Embryonic facial prominence (tissue), 1 donor: ENCODE measurements around the gene CDC42BPA.
"Not testable (repeated sequence)": the region's sequence is repeated elsewhere in the genome, so short reads cannot be mapped to it uniquely, and the experiment has no call there.

Experiments used
- DNase-seq: peaks from one replicate; pipeline ENCODE4 v3.0.0-alpha.2; 2016; ENCODE audit errors: extremely low spot score

The CDC42BPA gene

DNA sequence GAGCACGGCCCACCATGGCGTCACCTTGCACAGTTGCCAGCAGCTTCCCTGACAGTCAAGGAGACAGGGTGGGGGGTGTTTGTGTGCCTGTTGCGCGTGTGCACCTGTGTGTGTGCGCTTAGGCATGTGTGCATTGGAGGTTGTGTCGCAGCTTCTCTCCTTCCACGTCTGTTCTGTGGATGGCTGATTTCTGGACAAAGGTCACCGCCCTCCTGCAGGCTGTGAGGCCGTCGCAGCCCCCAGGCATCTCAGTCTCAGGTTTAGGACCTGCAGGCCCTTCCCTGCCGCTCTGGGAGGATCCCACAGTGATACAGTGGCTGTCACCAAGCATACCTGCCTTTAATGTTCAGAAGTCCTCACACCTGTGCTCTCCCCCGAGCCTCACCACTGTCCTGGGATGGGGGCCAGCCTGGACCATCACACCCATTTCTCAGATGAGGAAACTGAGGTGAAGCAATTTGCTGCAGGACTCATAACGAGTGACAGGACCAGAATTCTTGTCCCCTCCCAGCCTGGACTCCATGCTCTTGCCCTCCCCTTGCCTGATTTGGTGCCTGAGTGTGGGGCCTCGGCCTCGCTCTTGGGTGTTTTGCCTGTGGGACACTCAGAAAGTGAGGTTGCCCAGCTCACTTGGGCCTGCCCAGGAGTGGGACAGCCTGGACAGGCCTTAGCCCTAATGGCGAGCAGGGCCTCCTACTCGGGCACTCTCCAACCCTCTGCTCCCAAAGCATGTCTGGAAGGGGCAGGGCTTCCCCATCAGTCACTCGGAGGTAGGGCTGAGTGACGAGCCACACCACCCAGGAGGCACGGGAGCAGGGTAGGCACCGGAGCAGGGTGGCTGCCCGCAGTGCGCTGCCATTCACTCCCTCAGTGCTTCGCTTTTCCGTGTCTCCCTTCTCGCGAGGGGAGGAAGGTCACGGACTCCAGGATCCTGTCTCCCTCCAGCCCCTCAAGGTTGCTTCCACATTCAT lies 355.6 kb downstream of the CDC42BPA start:
- no peak for DNase-seq

GRCh38 chr1:226960944-226961765 lies 357.1 kb downstream of the CDC42BPA start:
- DNase-seq: no peak

- no peak for DNase-seq
Observed at GRCh38 chr1:226960256-226960655, 358.0 kb downstream of the CDC42BPA start.

DNA sequence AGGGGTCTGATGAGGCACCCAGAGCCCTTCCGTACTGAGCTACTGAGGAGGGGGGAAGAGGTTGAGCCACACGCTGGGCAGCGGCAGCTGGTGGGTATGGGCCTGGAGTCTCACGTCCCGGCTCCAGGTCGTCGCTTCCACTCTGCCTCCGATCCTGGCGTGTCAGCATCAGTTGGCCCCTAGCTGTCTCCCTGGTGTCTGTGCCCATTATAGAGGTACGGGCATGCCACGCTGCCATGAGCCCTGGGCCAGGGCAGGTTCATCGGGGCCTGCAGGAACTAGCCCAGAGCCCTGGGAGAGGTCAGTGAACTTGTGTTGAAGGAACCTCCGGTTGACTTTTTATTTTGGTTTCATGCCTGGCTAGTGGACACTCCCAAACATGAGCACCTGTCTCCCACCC lies 360.0 kb downstream of the CDC42BPA start:
- no peak for DNase-seq

GRCh38 chr1:226957714-226958113 lies 360.6 kb downstream of the CDC42BPA start:
- no peak for DNase-seq

DNA sequence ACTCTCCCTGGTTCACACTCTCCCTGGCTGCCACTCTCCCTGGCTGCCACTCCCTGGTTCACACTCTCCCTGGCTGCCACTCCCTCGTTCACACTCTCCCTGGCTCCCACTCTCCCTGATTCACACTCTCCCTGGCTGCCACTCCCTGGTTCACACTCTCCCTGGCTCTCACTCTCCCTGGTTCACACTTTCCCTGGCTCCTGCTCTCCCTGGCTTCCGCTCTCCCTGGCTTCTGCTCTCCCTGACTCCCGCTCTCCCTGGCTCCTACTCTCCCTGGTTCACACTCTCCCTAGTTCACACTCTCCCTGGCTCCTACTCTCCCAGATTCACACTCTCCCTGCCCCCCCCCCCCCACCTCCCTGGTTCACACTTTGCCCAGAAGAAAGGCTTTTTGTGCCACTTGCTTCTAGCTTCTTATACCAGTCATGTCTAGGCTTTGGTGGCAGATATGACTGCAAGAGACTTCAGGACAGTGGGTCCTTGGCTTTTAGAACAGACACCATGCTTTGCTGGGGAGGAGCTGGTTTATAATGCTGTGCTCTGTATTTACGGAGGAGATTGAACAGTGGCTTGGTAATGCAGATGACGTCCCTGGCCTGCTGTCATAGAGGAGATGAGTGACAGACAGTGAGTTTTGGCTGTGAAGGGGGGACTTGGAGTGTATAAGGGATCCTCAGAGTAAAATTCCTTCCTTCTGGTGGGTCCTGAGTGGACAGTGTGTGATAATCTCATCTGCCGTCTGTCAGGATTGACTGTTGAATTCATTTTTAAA lies 361.2 kb downstream of the CDC42BPA start:
- DNase-seq: no peak

DNA sequence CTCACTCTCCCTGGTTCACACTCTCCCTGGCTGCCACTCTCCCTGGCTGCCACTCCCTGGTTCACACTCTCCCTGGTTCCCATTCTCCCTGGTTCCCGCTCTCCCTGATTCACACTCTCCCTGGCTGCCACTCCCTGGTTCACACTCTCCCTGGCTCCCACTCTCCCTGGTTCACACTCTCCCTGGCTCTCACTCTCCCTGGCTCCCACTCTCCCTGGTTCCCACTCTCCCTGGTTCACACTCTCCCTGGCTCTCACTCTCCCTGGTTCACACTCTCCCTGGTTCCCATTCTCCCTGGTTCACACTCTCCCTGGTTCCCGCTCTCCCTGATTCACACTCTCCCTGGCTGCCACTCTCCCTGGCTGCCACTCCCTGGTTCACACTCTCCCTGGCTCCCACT lies 362.4 kb downstream of the CDC42BPA start:
- DNase-seq: not testable (repeated sequence)

DNA sequence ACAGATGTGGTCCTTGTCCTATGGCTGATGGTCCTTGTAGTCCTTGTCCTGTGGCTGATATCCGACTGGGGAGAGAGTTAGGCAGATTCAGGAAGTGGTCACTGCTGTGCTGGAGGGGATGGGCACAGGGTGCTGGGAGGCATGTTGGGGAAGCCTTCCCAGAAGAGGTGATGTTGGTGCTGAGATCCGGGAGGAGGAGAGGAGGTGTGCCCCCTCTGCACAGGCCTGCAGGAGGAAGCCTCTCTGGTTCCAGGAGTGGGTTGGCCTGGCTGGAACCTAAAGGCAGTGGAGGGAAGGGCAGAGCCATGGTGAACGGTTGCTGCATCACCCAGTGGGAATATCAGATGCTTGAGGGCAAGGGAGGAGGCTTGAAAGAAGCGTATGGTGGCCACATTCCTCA lies 363.5 kb downstream of the CDC42BPA start:
- DNase-seq: no peak

- DNase-seq: no peak
Observed at GRCh38 chr1:226954337-226954736, 364.0 kb downstream of the CDC42BPA start.

DNA sequence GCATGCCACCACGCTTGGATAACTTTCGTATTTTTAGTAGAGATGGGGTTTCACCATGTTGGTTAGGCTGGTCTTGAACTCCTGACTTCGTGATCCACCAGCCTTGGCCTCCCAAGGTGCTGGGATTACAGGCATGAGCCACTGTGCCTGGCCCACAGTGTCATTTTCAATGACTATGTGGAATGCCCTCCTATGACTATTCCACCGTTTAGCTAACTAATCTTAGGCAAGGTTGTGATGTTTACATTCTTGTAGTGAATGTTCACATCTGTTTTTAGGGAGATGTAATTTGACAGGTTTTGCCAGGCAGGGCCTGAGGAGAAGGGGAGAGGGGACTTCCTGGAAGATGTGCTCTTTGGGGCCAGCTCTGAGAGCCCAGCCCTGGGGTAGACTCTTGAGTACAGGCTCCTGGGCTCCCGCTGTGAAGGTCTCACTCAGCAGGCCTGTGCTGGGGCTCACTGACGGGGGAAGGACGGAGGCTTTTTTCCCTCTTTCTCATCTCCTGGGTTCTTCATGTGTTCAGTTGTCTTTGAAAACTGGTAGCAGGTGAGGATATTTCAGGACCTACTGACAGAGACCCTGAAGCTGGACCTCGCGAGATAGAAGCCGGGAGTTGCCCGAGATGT lies 365.0 kb downstream of the CDC42BPA start:
- DNase-seq: no peak

- DNase-seq: no peak
Observed at GRCh38 chr1:226952118-226952441, 366.2 kb downstream of the CDC42BPA start.

DNA sequence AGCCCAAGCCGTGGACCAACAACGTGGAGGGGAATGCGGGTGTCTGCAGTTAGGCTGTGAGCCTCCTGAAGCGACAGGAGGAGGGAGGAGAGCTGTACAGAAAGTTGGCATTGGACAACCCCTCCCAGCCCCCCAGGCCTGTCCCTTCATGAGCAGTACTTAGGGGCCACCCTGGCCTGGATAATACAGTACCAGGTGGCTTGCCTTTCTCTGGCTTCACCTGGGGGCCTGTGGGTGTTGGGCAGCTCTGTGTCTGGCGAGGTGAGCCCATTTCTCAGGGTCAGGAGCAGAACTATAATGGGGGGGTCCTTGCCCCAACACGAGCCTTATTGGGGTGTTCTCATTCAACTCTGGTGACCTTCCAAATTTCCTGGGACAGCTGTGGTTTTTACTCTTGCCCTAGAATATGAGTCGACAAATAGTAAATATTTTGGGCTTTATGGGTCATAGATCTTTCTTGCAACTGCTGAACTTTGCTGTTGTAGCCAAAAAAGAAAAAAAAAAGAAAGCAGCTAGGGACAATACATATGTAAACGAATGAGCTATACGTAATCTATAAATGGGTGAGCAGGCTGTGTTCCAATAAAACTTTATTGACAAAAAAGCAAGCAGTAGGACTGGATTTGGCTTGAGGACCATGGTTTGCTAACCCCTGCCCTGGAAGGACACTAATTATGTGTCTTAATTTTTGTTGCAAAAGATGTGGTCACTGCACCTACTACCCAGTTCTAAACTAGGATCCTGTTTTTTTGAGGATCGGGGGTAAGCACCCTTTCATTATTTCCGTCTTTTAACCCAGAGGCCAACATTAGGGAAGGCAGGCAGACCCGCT lies 366.8 kb downstream of the CDC42BPA start:
- DNase-seq: no peak

GRCh38 chr1:226950871-226951270 lies 367.4 kb downstream of the CDC42BPA start:
- no peak for DNase-seq

GRCh38 chr1:226950316-226950715 lies 368.0 kb downstream of the CDC42BPA start:
- DNase-seq: no peak

- no peak for DNase-seq
Observed at GRCh38 chr1:226949401-226949800, 368.9 kb downstream of the CDC42BPA start.

DNA sequence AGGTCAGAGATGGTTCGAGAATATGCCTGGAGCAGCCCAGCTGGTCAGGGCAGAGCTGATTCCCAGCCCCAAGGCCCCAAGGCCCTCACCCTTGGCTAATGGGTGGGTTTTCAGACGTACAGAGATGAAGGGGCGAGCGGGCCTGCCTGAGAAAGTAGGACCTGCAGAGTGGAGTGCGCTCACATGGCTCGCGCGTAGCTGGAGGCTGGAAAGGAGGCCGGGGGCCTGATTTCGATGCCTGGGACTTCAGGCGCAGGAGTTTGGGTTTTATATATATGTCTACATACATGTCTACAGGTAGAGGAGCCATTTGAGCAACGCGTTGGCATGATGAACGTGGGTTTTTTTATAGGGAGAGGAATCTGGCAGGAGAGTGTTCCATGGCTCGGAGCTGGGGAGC lies 369.3 kb downstream of the CDC42BPA start:
- no peak for DNase-seq

GRCh38 chr1:226948480-226948879 lies 369.8 kb downstream of the CDC42BPA start:
- DNase-seq: no peak

GRCh38 chr1:226948051-226948450 lies 370.2 kb downstream of the CDC42BPA start:
- no peak for DNase-seq

DNA sequence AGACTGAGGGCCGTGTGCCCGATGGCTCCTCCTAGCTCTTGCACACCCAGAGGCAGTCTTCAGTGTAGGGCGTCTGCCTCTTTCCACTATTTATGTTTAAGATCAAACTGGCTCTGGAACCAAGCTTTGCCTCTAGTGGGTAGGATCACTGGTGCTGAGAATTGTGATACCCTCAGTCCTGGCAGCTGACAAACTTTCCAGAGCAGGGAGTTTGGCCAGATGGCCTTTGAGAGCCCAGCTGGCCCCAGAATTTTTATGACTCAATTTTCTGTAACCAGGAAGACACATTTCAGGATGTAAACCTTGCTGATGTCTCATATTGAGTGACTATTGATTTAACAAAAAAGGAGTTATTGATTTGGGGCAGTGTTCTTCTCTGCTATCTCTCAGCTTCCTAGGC lies 371.5 kb downstream of the CDC42BPA start:
- no peak for DNase-seq

GRCh38 chr1:226946285-226946684 lies 372.0 kb downstream of the CDC42BPA start:
- DNase-seq: no peak

DNA sequence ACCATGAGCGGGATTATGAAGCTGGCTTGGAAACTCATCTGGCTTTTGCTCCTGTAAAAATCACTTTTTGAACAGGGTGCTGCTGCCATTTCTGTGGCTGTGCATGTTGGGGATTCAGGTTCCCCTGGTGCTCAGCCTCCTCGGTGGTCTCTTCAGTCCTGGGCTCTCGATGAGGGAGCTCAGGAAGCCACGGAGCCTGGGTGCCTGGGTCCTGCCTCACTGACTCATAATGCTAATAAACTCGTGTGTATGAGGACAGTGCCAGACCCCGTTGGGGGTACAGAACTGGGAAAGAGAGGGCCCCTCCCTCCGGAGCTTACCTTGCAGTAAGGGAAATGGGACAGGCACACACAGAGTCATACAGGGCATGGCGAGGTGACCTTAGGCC lies 372.4 kb downstream of the CDC42BPA start:
- DNase-seq: no peak
